IPS-15b (cell line): ENCODE measurements around the gene MPC1.

Source experiments
- H3K27me3 ChIP-seq: one replicate; pipeline ENCODE4 v1.6.1; 2013; ENCODE audit warnings: low read length; ENCODE audit not compliant: control insufficient read depth, insufficient read depth
- H3K36me3 ChIP-seq: one replicate; pipeline ENCODE4 v1.6.1; 2013; ENCODE audit warnings: low read length; ENCODE audit not compliant: control insufficient read depth, insufficient read depth
- H3K4me1 ChIP-seq: one replicate; pipeline ENCODE4 v1.6.1; 2013; ENCODE audit warnings: mild to moderate bottlenecking, low read length; ENCODE audit not compliant: control insufficient read depth, insufficient read depth
- H3K4me3 ChIP-seq: one replicate; pipeline ENCODE4 v1.5.1; 2013; ENCODE audit warnings: low read depth, low read length
- H3K9ac ChIP-seq: one replicate; pipeline ENCODE4 v1.6.1; 2013; ENCODE audit warnings: low read depth, mild to moderate bottlenecking, low read length
- H3K9me3 ChIP-seq: one replicate; pipeline ENCODE4 v1.6.1; 2013; ENCODE audit warnings: mild to moderate bottlenecking, low read length; ENCODE audit not compliant: control insufficient read depth, insufficient read depth

The MPC1 gene

GRCh38 chr6:166341977-166342348, 40.8 kb downstream of the MPC1 start:
- peak overlapping the region; percentile 94 for H3K4me3 ChIP-seq
- no peaks in the 10 kb centered on the region for H3K9me3 ChIP-seq
- no peaks in the 10 kb centered on the region for H3K4me1 ChIP-seq
- H3K9ac ChIP-seq, result peak overlapping the region; percentile 85
- H3K27me3 ChIP-seq, result no peaks in the 10 kb centered on the region
- peaks cover under 1% of the 10 kb centered on the region for H3K36me3 ChIP-seq

GRCh38 chr6:166341464-166341863, 41.3 kb downstream of the MPC1 start:
- peaks cover 6% of the 10 kb centered on the region for H3K36me3 ChIP-seq
- H3K27me3 ChIP-seq, result no peaks in the 10 kb centered on the region
- no peaks in the 10 kb centered on the region for H3K9me3 ChIP-seq
- H3K4me3 ChIP-seq, result peak overlapping the region; percentile 94
- peak overlapping the region; percentile 85 for H3K9ac ChIP-seq
- no peaks in the 10 kb centered on the region for H3K4me1 ChIP-seq

- Histone ChIP-seq H3K36me3 (peaks cover 12% of the 10 kb centered on the region), H3K9me3 (no peaks in the 10 kb centered on the region), H3K4me3 (no peak overlapping the region), H3K27me3 (no peaks in the 10 kb centered on the region), H3K9ac (no peak overlapping the region), H3K4me1 (no peaks in the 10 kb centered on the region)
Observed at GRCh38 chr6:166338854-166339253, 43.9 kb downstream of the MPC1 start.

GRCh38 chr6:166336847-166337246, 45.9 kb downstream of the MPC1 start:
- Histone ChIP-seq H3K9me3 (no peaks in the 10 kb centered on the region), H3K27me3 (no peaks in the 10 kb centered on the region), H3K4me1 (no peaks in the 10 kb centered on the region)

GRCh38 chr6:166335378-166336302, 47.1 kb downstream of the MPC1 start:
- H3K9me3 ChIP-seq, result no peaks in the 10 kb centered on the region
- H3K4me1 ChIP-seq, result peaks cover 4% of the 10 kb centered on the region
- no peaks in the 10 kb centered on the region for H3K27me3 ChIP-seq
- no peak overlapping the region for H3K9ac ChIP-seq
- H3K36me3 ChIP-seq, result peaks cover 12% of the 10 kb centered on the region
- H3K4me3 ChIP-seq, result no peak overlapping the region

More at GRCh38 chr6:166336847-166337246, 45.9 kb downstream of the MPC1 start:
- Histone ChIP-seq H3K4me3 (no peak overlapping the region), H3K36me3 (peaks cover 12% of the 10 kb centered on the region), H3K9ac (no peak overlapping the region)

- Histone ChIP-seq H3K9ac (no peak overlapping the region), H3K4me1 (peaks cover 4% of the 10 kb centered on the region), H3K9me3 (no peaks in the 10 kb centered on the region), H3K27me3 (no peaks in the 10 kb centered on the region), H3K4me3 (no peak overlapping the region), H3K36me3 (peaks cover 12% of the 10 kb centered on the region)
Observed at GRCh38 chr6:166334878-166335277, 47.9 kb downstream of the MPC1 start.

GRCh38 chr6:166333172-166333995, 49.4 kb downstream of the MPC1 start:
- H3K27me3 ChIP-seq, result no peaks in the 10 kb centered on the region
- H3K4me1 ChIP-seq, result peaks cover 4% of the 10 kb centered on the region
- peak overlapping the region; percentile 24 for H3K9ac ChIP-seq
- H3K4me3 ChIP-seq, result no peak overlapping the region
- peaks cover 16% of the 10 kb centered on the region for H3K36me3 ChIP-seq
- no peaks in the 10 kb centered on the region for H3K9me3 ChIP-seq

- Histone ChIP-seq H3K4me1 (peaks cover 4% of the 10 kb centered on the region), H3K9ac (no peak overlapping the region), H3K27me3 (no peaks in the 10 kb centered on the region), H3K4me3 (no peak overlapping the region), H3K36me3 (peaks cover 18% of the 10 kb centered on the region), H3K9me3 (no peaks in the 10 kb centered on the region)
Observed at GRCh38 chr6:166331503-166332415, 51.0 kb downstream of the MPC1 start.

- no peak overlapping the region for H3K4me3 ChIP-seq
- H3K9me3 ChIP-seq, result no peaks in the 10 kb centered on the region
- H3K36me3 ChIP-seq, result peaks cover 13% of the 10 kb centered on the region
- no peak overlapping the region for H3K9ac ChIP-seq
- peaks cover 6% of the 10 kb centered on the region for H3K4me1 ChIP-seq
- no peaks in the 10 kb centered on the region for H3K27me3 ChIP-seq
Observed at GRCh38 chr6:166330612-166331011, 52.1 kb downstream of the MPC1 start.

GRCh38 chr6:166325383-166326042, 57.2 kb downstream of the MPC1 start:
- no peak overlapping the region for H3K9ac ChIP-seq

GRCh38 chr6:166323395-166323794, 59.3 kb downstream of the MPC1 start:
- no peak overlapping the region for H3K4me3 ChIP-seq
- H3K9ac ChIP-seq, result no peak overlapping the region
- peaks cover 3% of the 10 kb centered on the region for H3K4me1 ChIP-seq
- H3K36me3 ChIP-seq, result peaks cover 20% of the 10 kb centered on the region
- H3K27me3 ChIP-seq, result no peaks in the 10 kb centered on the region
- H3K9me3 ChIP-seq, result no peaks in the 10 kb centered on the region

More at GRCh38 chr6:166325383-166326042, 57.2 kb downstream of the MPC1 start:
- no peaks in the 10 kb centered on the region for H3K9me3 ChIP-seq
- no peak overlapping the region for H3K4me3 ChIP-seq
- H3K36me3 ChIP-seq, result peaks cover 15% of the 10 kb centered on the region
- H3K27me3 ChIP-seq, result no peaks in the 10 kb centered on the region
- H3K4me1 ChIP-seq, result peaks cover 3% of the 10 kb centered on the region
